ENCODE data around the gene WNK1. TPM values are rescaled to one million over a fixed set of nuclear protein-coding genes. Genes with fewer than 3 reads are reported as not detected.
A peak's percentile ranks its signal among the peaks of the same experiment; 100 is the strongest.

Gene WNK1
- total RNA-seq, 1 donor from 2014 or later = 48.5 TPM

DNA sequence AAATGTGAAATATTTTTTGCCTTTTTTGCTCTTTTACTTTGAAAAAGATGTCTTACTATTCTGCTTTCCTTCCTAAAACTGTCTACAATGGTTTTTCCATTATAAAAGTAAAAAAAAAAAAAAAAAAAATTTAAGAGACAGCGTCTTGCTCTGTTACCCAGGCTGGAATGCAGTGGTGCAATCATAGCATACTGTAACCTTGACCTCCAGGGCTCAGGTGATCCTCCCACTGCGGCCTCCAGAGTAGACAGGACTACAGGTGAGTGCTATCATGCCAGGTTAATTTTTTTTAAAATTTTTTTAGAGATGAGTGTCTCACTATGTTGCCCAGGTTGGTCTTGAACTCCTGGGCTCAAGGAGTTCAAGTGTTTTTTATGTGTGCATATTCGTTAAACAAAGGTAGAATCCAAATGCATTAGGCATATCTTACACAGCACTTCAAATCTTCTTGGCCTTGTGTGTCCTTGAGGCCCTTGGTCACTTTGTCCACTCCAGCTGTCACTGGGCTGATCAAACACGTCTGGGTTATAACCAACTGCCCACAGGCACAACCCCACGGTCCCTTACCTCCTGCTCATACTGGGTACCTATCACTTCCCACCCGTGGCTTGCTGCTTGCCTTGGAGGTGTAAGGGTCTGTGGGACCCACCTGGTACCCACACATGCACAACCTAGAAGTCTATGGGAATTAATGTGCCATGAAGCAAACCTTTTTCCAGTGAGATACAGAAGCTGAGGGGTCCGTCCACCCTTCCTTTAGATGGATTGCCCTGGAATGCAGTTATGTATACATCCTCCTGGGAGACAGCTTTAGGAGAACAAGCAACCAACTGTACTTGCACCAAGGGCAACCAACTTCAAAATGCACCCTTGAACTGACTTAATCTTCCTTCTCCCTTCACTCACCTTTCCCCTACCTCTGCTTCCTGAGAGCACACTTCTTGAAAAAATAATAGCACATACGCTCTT lies 184.3 kb downstream of the WNK1 start:
- DNase-seq (ENCODE audit: low spot score in 2 of 2) (no peak), FAIRE-seq (no peak)

DNA sequence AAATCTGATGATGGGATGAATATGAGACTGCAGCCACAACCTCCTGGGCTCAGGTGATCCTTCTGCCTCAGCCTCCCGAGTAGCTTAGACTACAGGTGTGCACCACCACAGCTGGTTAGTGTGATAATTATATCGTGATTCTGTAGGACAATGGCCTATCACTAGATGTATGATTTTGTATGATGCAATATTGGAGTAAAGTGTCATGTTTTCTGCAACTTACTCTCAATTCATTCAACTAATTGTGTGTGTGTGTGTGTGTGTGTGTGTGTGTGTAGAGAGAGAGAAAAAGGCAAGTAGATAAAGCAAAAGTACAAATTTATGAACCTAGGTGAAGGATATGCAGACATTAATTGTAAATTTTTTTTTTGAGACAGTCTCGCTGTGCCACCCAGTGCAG lies 186.4 kb downstream of the WNK1 start:
- no peak for DNase-seq (ENCODE audit: low spot score in 2 of 2)
- FAIRE-seq = no peak

DNA sequence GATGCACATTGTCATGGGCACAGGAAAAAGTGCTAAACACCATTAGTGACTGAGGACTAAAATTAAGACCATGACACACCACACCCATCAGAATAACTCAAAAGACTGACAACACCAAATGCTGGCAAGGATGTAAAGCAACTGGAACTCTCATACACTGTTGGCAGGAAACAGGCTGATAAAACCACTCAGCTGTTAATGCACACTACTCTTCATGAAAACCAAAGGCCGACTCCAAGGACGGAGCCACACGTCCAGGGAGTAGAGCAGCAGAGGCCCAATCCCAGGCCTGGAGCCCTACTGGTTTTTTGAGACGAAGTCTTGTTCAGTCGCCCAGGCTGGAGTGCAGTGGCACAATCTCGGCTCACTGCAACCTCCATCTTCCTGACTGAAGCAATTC lies 190.7 kb downstream of the WNK1 start:
- FAIRE-seq (no peak), DNase-seq (ENCODE audit: low spot score in 2 of 2) (no peak)

DNA sequence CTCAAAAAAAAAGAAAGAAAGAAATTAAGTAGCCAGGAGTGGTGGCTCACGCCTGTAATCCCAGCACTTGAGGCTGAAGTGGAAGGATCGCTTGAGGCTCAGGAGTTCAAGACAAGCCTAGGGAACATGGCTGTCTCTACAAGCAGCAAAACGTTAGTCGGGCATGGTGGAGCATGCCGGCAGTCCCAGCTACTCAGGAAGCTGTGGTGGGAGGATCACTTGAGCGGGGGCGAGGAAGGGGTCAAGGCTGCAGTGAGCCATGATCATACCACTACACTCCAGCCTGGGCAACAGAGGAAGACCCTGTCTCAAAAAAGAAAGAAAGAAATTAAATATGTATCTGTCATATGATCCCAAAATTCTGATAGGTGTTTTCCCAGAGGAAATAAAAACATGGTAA lies 191.8 kb downstream of the WNK1 start:
- FAIRE-seq = no peak

DNA sequence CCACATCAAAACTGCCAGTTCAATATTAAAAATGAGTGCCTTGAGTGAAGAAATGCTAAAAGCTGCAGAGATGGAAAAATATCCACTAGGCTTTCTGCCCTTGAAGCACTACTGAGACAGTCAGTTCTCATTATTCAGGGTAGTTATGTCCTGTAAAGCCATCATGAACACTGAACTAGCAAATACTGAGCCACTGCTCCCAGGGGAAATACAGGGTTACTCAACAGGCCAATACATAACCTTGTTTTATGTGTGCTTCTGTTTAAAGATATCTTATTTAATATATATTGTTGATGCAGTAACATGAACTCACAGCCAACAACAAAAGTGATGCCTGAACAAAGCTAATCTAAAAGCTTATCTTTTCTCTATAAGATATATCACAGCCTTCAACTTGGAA lies 193.8 kb downstream of the WNK1 start:
- FAIRE-seq (no peak), DNase-seq (ENCODE audit: low spot score in 2 of 2) (no peak)

More for the DNA sequence above, 191.8 kb downstream of the WNK1 start:
- DNase-seq (ENCODE audit: low spot score in 2 of 2) = no peak

DNA sequence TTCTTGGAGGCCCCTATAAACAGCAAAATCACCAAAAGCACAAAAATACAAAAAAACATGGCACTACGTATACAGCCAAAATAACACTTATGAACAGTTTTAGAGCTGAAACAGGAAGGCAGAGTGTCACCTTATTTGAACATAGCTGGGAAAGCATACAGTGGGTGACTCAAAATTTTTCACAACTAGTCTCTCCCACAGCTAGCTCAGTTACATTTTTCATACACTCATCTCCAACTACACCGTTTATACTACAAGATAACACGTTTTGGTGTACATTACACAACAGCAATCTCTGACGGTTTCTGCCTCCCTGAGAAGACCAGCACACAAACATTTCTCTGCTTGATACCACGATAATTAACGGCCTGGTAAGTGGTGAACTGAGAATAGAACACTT lies 194.3 kb downstream of the WNK1 start:
- DNase-seq (ENCODE audit: low spot score in 2 of 2) (no peak), FAIRE-seq (no peak)

DNA sequence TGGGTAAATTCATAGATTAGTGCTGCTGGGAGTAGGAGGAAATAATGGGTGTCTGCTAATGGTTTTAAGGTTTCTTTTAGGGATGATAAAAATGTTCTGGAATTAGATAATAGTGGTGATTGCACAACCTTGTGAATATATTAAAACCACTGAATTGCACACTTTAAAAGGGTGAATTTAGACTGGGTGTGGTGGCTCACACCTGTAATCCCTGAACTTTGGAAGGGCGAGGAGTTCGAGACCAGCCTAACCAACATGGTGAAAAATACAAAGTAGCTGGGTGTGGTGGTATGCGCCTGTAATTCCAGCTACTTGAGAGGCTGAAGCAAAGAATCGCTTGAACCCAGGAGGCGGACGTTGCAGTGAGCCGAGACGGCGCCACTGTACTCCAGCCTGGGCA lies 195.9 kb downstream of the WNK1 start:
- FAIRE-seq (no peak), DNase-seq (ENCODE audit: low spot score in 2 of 2) (no peak)

DNA sequence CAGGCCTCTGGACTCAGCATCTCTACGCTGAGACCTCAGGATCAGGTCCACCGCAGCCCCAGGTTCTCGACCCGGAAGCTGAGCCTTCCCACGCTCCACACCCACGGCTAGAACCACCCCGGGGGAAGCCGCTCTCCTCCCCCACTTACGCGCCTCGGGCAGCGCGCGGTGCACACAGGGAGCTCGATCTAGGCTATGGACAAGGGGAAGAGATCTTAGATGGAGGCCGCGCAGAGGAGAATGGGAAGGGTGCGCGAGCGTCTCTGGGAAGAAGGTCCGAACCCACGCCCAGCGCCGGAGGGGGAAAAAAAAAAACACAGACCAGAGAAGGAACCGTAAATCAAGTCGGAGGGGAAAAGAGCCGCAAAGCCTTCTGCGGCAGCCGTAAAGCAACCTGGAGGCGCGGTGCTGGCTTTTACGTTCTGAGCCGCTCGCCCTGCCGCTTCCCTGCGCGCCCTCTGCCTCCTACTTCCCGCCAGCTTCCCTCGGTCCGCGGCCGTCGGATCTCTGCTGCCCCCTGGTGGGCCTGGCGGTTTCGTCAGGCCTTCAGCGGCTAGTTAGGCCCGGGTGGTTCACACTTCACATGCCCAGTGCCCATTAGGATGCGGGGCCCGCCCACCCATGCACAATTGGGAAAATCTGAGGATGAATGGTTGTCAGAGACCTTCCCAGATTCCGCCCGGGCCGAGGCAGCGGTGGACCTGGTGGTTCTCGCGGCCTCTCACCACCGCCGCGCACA lies 197.2 kb downstream of the WNK1 start, which contains the start of gene RAD52:
Gene RAD52, minus strand, starts transcription at position 242 of the 739 bp plus-strand sequence. CDS start 16,636 bp downstream, outside the sequence.
- DNase-seq (ENCODE audit: low spot score in 2 of 2) (peak; percentile 80 to 84), FAIRE-seq (no peak)

DNA sequence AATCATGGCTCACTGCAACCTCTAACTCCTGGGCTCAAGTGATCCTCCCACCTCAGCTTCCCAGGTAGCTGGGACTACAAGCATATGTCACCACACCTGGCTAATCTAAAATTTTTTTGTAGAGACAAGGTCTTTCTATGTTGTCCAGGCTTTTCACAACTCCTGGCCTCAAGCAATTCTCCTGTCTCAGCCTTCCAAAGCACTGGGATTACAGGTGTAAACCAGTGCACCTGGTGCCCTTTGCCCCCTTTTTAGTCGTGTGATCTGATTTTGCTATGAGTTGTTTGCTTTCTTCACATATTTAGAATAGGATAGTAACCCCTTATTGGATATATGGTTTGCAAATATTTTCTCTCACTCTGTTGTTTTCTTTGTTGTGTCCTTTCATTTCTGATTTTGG lies 198.8 kb downstream of the WNK1 start:
- FAIRE-seq = no peak
- no peak for DNase-seq (ENCODE audit: low spot score in 2 of 2)

DNA sequence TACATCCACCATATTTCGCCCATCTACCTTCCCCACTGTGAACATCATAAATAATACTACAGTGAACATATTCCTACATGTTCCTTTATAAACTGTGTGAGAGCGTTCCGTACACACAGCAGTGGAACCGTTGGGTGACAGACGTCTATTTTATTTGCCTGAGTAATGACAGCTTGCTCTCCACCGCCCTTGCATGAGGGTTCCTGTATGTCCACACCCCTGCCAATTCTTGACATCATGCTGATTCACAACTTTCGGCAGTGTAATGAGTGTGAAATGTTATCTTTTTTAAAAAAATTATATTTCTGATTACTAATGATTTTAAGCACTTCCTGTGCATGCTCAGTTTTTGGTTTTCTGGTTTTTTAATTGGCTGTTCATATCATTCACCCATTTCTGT lies 201.4 kb downstream of the WNK1 start:
- no peak for FAIRE-seq
- no peak for DNase-seq (ENCODE audit: low spot score in 2 of 2)

DNA sequence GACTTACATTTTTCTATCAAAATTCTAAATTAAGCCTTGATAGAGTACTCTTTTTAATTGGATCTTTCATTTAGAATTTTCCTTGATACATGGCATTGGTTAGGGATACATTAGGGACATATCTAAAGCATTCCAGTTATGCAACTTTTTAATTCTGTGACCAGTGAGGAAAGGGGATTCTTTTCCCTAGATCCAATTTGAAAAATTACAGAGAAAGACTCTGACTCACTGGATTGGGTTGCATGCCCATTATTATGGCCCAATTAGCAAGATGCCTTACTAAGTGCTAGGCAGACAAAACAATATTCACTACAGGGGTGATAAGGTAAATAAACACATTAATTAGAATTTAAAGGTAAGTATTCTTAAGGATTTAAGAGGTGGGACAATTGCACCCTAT lies 202.4 kb downstream of the WNK1 start:
- FAIRE-seq (no peak), DNase-seq (ENCODE audit: low spot score in 2 of 2) (no peak)

DNA sequence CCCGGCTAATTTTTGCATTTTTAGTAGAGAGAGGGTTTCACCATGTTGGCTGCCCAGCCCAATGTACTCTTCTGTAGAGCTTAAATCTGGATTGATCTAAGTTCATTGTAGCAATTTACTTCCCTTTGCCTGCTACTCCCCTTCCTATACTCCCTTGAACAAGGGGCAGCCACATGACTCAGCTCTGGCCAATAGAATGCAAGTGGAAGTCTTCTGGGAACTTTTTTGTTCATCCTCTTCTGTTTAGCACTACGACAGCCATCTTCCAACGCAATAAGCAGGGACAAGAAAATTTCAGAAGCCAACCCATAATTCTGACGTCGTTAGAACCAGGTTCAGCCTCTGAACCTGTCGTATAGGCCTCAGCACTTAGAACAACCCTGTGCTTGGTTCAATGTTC lies 203.6 kb downstream of the WNK1 start:
- no peak for FAIRE-seq
- no peak for DNase-seq (ENCODE audit: low spot score in 2 of 2)

DNA sequence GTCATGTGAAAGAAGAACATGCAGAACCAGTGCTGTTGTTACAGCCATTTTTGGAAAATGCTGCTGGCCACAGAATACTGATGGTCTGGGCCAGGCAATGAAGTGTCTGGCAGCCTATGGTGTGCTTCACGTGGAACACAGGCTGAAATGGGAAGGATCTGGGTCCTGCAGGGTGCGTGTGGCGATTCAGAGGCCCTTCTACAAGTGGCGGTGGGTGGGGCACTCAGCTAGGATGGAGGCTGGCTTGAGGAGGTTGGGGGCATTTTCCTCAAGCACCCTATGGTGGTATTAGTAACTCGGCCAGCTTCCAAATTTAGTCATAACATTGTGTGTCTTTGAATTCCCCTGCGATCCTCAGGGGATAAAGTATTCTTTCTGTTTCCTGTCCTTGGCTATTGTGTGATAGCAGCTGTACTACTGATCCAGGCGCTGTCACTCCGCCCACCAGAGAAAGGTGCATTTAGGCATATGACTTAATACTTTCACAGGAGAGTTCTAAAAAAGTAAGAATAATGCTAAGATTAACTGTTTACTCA lies 206.3 kb downstream of the WNK1 start:
- DNase-seq (ENCODE audit: low spot score in 2 of 2) = no peak
- FAIRE-seq = no peak

Small RNAs within 50 kb of the gene (small RNA-seq; reads per million reads assigned to genes)
- gene RNU4ATAC16P = not detected

Other genes with a start within 250 kb of the WNK1 start
- 2.9 TPM for gene NINJ2, start 89.1 kb upstream of the WNK1 start, total RNA-seq
- 10.6 TPM for gene RAD52, start 197.1 kb downstream of the WNK1 start, total RNA-seq
- gene ERC1, start 238.6 kb downstream of the WNK1 start, total RNA-seq = 128 TPM